Gastrocnemius medialis (tissue), 4 donors: ENCODE data around the gene ZNF787. TPM values are rescaled to one million over a fixed set of nuclear protein-coding genes. Genes with fewer than 3 reads are reported as not detected.
A peak's percentile ranks its signal among the peaks of the same experiment; 100 is the strongest.

ENCODE experiments used
- ATAC-seq, 2 donors: fragments of 150-250 bp; one replicate each; pipeline ENCODE4 v1.9.1; 2016
- DNase-seq, 2 donors: peaks; one replicate each; pipeline ENCODE4 v3.0.0-alpha.2; 2019
- H3K27ac ChIP-seq, 4 donors: fragments of 200-600 bp; sonication (generic); 1 replicate in 1 of 4; 2 replicates in 3 of 4; pipeline ENCODE4 v1.5.1; 2016 to 2018; ENCODE audit warnings: mild to moderate bottlenecking in 2 of 4, moderate library complexity in 1 of 4
- H3K27me3 ChIP-seq, 3 donors: fragments of 200-600 bp; sonication (generic) in 2 of 3; 1 replicate in 1 of 3; 2 replicates in 2 of 3; pipeline versions ENCODE4 v1.5.1 to v1.6.0; 2016 to 2019; ENCODE audit warnings: mild to moderate bottlenecking in 1 of 3, moderate library complexity in 1 of 3
- H3K36me3 ChIP-seq, 2 donors: fragments of 200-600 bp; sonication (generic) in 1 of 2; one replicate each; pipeline ENCODE4 v1.5.1; 2017 to 2018
- H3K4me1 ChIP-seq, 2 donors: fragments of 200-600 bp; sonication (generic) in 1 of 2; one replicate each; pipeline ENCODE4 v1.5.1; 2016 to 2017; ENCODE audit warnings: mild to moderate bottlenecking in 2 of 2
- H3K4me3 ChIP-seq, 4 donors: fragments of 200-600 bp; sonication (generic) in 3 of 4; 1 replicate in 1 of 4; 2 replicates in 3 of 4; pipeline ENCODE4 v1.5.1; 2016 to 2019; ENCODE audit warnings: mild to moderate bottlenecking in 2 of 4
- H3K9me3 ChIP-seq, 3 donors: fragments of 200-600 bp; sonication (generic) in 2 of 3; 1 replicate in 1 of 3; 2 replicates in 2 of 3; pipeline ENCODE4 v1.5.1; 2016 to 2019
- CTCF ChIP-seq, 5 experiments: fragments of 450-650 bp in 3 of 5; fragments of 200-600 bp in 2 of 5; sonication (generic) in 2 of 5; IDR thresholded peaks in 4 of 5; conservative IDR thresholded peaks in 1 of 5; 1 replicate in 4 of 5; 2 replicates in 1 of 5; pipeline ENCODE4 v1.5.1; 2016 to 2019; ENCODE audit warnings: antibody characterized with exemption in 5 of 5, mild to moderate bottlenecking in 3 of 5, moderate library complexity in 3 of 5
- POLR2A ChIP-seq, 2 donors: fragments of 450-650 bp; IDR thresholded peaks; one replicate each; pipeline ENCODE4 v1.6.1; 2017; ENCODE audit warnings: antibody characterized with exemption in 2 of 2, mild to moderate bottlenecking in 2 of 2, moderate library complexity in 2 of 2
- in situ Hi-C, 4 donors: fragments of 200-750 bp; cut with MboI; loops; one replicate each; pipeline versions ENCODE4 v1.15.0 to v1.8.0; 2017; ENCODE audit warnings: low sequenced_read_pairs in 4 of 4
- intact Hi-C: fragments of 100-400 bp; cut with DNase I; formaldehyde crosslinking; loops from one replicate; pipeline ENCODE4 v1.15.1; 2023; ENCODE audit warnings: low total_unique reads
- total RNA-seq, 4 donors: library from RNA; depleted of rRNA; stranded (reverse); fragments of >200 nt; gene quantifications; one replicate each; pipeline versions ENCODE4 v1.1.0 to v1.2.3, GENCODE V29; 2016

Gene ZNF787
- total RNA-seq, 4 donors from 2014 or later = 16.7 to 43.0 (median 26.5) TPM

- Histone ChIP-seq H3K4me3 (no peak overlapping the region), H3K36me3 (no peaks in the 10 kb centered on the region), H3K27ac (peak overlapping the region in 1 of 4 donors; percentile 4), H3K9me3 (no peaks in the 10 kb centered on the region), H3K27me3 (no peaks in the 10 kb centered on the region), H3K4me1 (peaks cover 30 to 35% of the 10 kb centered on the region in 2 donors)
- DNase-seq (no peak), ATAC-seq (no peak)
- in situ Hi-C loops = no loop called here
- TF ChIP-seq CTCF (IDR thresholded peaks at IDR 0.05 in 4 of 5, conservative IDR thresholded peaks at IDR 0.05 in 1 of 5) = no peak
- no peak for TF ChIP-seq POLR2A (IDR thresholded peaks at IDR 0.05)
- intact Hi-C loops = no loop called here
Observed at GRCh38 chr19:56123266-56123891, 2.3 kb upstream of the ZNF787 start.

- Histone ChIP-seq H3K4me3 (peak overlapping the region; percentile 79 to 93 (median 88)), H3K4me1 (peaks cover 32 to 50% of the 10 kb centered on the region in 2 donors), H3K27me3 (no peaks in the 10 kb centered on the region), H3K27ac (peak overlapping the region; percentile 92 to 99 (median 98)), H3K9me3 (no peaks in the 10 kb centered on the region), H3K36me3 (no peaks in the 10 kb centered on the region)
- peak; percentile 33 to 41 for TF ChIP-seq POLR2A (IDR thresholded peaks at IDR 0.05)
- peak in 3 of 5 experiments; percentile 16 to 27 (median 21) for TF ChIP-seq CTCF (IDR thresholded peaks at IDR 0.05 in 4 of 5, conservative IDR thresholded peaks at IDR 0.05 in 1 of 5)
- intact Hi-C loops = loop anchor here (1.0 to 2.0 kb wide), 4 partner anchors 20 to 465 kb away; partner anchors contain the start of genes EPN1 and U2AF2
- in situ Hi-C loops = no loop called here
- ATAC-seq (peak; percentile 52 to 57), DNase-seq (peak; percentile 65 to 80)
Observed at GRCh38 chr19:56120371-56121179, 520 bp downstream of the ZNF787 start.

- intact Hi-C loops = loop anchor here (2.0 kb wide), 1 partner anchor 445 kb away; the partner anchor contains the start of gene EPN1
- H3K27ac ChIP-seq = peak overlapping the region; percentile 92 to 99 (median 98)
- H3K4me3 ChIP-seq = peak overlapping the region; percentile 79 to 93 (median 88)
- TF ChIP-seq CTCF (IDR thresholded peaks at IDR 0.05 in 4 of 5, conservative IDR thresholded peaks at IDR 0.05 in 1 of 5) (no peak), POLR2A (IDR thresholded peaks at IDR 0.05) (no peak)
- no peaks in the 10 kb centered on the region for H3K9me3 ChIP-seq
- H3K36me3 ChIP-seq = no peaks in the 10 kb centered on the region
- in situ Hi-C loops = no loop called here
- ATAC-seq (peak; percentile 1 to 4), DNase-seq (no peak)
- no peaks in the 10 kb centered on the region for H3K27me3 ChIP-seq
- H3K4me1 ChIP-seq = peaks cover 35 to 47% of the 10 kb centered on the region in 2 donors
Observed at GRCh38 chr19:56120002-56120370, 1.1 kb downstream of the ZNF787 start.

- Histone ChIP-seq H3K4me1 (peaks cover 39 to 51% of the 10 kb centered on the region in 2 donors), H3K27ac (peak overlapping the region; percentile 92 to 99 (median 98)), H3K4me3 (peak overlapping the region; percentile 79 to 93 (median 88)), H3K36me3 (no peaks in the 10 kb centered on the region), H3K27me3 (no peaks in the 10 kb centered on the region), H3K9me3 (no peaks in the 10 kb centered on the region)
- ATAC-seq (no peak), DNase-seq (peak in 1 of 2 donors; percentile 55)
- in situ Hi-C loops (no loop called here), intact Hi-C loops (no loop called here)
- TF ChIP-seq CTCF (IDR thresholded peaks at IDR 0.05 in 4 of 5, conservative IDR thresholded peaks at IDR 0.05 in 1 of 5) (no peak), POLR2A (IDR thresholded peaks at IDR 0.05) (no peak)
Observed at GRCh38 chr19:56119582-56119978, 1.5 kb downstream of the ZNF787 start.
